HG03066 (cell line): ENCODE results near the gene SV2A.
"Not testable (repeated sequence)": the region's sequence is repeated elsewhere in the genome, so short reads cannot be mapped to it uniquely, and the experiment has no call there.

Source experiments
- ATAC-seq: cut with Tn5 transposase; IDR thresholded peaks from one replicate; pipeline ENCODE4 v1.9.1; 2021; ENCODE audit warnings: low read depth; ENCODE audit not compliant: unreplicated experiment

The SV2A gene

DNA sequence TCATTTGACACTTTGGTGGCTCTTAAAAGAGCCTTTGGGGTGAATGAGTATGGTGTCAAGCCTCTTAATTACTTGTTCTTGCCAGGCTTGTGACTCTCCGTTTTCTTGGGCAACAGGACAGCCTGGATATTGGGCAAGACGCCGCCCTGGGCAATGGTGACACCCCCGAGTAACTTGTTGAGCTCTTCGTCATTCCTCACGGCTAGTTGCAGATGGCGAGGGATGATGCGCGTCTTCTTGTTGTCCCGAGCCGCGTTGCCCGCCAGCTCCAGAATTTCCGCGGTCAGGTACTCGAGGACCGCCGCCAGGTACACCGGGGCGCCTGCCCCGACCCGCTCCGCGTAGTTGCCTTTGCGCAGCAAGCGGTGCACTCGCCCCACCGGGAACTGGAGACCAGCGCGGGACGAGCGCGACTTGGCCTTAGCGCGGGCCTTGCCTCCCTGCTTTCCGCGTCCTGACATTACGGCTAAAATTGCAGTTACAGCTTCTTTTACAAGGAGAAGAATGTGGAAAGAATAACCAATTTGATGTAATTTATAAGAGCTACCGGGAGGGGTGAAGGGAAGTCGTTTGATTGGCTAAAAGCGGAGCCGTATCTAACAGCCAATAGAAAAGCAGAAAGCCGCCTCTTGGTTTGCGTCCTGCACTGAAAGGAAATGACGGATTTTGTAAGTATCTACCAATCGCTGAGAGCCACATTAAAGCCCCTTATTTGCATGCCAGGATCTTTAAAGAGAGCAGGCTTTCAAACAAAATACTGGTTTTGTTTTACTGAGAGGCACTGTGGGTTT is 30.0 kb downstream of the SV2A start:
- peak; percentile 44 for ATAC-seq

DNA sequence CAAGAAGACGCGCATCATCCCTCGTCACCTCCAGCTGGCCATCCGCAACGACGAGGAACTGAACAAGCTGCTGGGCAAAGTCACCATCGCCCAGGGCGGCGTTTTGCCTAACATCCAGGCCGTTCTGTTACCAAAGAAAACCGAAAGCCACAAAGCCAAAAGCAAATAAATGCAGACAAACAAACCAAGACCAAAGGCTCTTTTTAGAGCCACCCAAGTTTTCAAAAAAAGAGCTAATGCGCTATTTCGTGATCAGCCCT is 30.5 kb downstream of the SV2A start:
- not testable (repeated sequence) for ATAC-seq

- peak; percentile 58 for ATAC-seq
Measured at GRCh38 chr1:149886396-149887195, 31.0 kb downstream of the SV2A start.

- ATAC-seq, result not testable (repeated sequence)
Measured at GRCh38 chr1:149886121-149886395, 31.6 kb downstream of the SV2A start.

DNA sequence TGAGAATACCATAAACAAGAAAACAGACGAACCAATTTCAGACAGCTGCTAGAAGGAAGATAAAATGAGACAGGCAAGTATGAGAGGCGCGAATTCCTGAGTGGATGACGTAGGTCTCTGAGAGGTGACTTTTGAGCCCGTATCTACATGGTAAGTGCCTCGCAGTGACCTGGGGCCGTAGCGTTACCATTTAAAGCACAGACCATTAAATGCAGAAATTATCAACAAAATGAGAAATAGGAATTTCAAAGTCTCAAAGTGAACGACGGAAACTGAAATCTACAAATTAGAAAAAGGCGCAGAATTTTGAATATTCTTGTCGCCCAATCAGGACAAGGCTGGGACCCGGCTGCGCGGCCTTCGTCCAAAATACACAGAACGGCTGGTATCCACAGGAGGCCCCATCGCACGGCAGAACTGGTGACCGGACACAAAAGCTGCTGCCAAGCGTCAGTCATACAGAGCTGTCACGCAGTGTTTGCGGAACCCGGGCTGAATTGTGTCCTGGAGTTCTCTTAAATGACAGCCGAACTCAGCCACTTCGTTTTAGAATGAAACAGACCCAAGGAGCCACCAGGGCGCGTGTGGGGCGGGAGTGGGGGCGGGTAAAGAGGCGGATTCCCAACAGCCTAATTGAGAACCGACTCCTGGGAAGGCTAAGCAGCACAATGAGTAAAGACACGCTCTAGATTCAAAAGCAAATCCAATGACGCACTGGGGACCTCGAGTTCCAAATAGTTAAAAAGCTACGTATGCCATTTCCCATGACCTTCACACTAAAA is 32.1 kb downstream of the SV2A start:
- ATAC-seq, result no peak

GRCh38 chr1:149884433-149885338 is 33.0 kb downstream of the SV2A start:
- ATAC-seq, result no peak

DNA sequence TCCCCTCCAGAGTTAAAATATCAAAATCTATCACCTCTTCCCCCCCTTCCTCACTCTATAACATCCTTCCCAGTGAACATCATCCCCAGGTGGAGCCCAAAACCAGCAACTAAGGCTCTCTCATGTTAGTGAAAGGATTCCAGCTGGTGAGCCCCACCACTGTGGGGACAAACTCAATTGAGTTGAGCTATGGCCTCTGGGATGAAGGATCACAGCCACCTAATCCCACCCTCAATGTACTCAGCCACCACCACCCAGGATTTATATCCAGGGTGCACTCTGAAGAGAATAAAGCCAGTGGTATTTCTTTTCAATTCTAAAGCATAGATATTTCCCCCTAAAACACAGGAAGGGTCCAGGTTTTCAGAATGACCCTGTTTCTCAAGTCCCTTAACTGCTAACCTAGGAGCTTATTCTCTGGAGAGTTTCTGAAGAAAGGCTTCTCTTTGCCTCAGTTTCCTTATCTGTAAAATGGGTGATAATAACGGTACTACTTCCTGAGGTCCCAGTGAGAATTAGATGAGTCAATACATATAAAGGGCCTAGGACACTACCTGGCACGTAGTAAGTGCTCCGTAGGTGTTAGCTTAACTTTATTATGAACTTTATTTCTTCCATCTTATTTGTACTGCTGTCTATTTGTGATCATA is 33.9 kb downstream of the SV2A start:
- no peak for ATAC-seq

GRCh38 chr1:149881876-149882275 is 35.8 kb downstream of the SV2A start:
- ATAC-seq, result no peak

GRCh38 chr1:149879556-149879955 is 38.1 kb downstream of the SV2A start:
- no peak for ATAC-seq

- ATAC-seq, result no peak
Measured at GRCh38 chr1:149877211-149877946, 40.3 kb downstream of the SV2A start.

- ATAC-seq, result not testable (repeated sequence)
Measured at GRCh38 chr1:149873060-149873459, 44.6 kb downstream of the SV2A start.

- ATAC-seq, result not testable (repeated sequence)
Measured at GRCh38 chr1:149866887-149867286, 50.8 kb downstream of the SV2A start.

- ATAC-seq, result not testable (repeated sequence)
Measured at GRCh38 chr1:149861497-149862054, 56.1 kb downstream of the SV2A start.

GRCh38 chr1:149860684-149861496 is 56.8 kb downstream of the SV2A start:
- peak; percentile 60 for ATAC-seq

DNA sequence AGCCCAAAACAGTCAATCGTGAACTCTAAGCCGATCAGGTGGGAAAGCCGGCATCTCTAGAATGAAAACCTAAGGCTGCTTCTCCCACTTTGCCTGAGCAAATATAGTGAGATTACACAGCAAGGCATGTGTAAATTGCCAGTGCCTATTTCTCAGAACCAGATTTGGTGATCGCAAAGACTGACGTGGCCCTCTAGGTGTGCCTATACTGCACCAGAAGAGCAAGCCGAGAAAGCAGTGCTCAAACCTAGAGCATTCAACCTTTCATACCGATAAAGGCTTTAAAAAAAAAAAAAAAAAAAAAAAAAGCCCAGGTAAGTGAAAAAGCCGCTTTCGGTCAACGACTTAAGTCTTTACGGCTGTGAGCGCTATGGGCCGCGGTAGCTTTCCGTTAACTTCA is 57.4 kb downstream of the SV2A start:
- ATAC-seq, result not testable (repeated sequence)
